ENCODE results near the gene SRGAP1.

- TF ChIP-seq CTCF (conservative IDR thresholded peaks at IDR 0.05) (no peak), ZFX (IDR thresholded peaks at IDR 0.05) (no peak)
Measured at GRCh38 chr12:64030155-64030554, 185.7 kb downstream of the SRGAP1 start.

Data from C4-2B (cell line).